GM19193 (cell line): Measurements from ENCODE around the gene SPPL3.

Experiments
- POLR2A ChIP-seq: IDR thresholded peaks from 4 replicates; pipeline ENCODE4 v1.6.1; 2011; ENCODE audit not compliant: insufficient read depth, insufficient read length; ENCODE audit errors: extremely low read depth

SPPL3 gene

DNA sequence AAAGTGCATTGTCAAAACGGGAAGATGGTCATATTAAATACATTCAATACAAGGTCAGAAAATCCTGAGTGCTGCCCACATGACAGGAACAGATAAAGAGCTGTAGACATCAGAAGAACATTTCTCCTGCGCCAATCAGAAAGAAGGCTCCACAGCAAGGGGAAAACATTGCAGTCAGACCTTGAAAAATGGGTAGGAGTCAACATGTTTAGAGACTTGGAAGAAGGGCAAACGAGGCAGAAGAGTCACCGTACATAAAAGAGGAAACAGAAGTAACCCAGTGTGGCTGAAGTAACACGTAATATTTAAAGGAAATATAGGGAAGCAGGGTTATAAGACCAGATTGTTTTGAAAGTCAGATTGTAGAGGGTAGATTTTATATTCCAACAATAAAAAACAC is 11.9 kb downstream of the SPPL3 start:
- TF ChIP-seq POLR2A, result no peak

DNA sequence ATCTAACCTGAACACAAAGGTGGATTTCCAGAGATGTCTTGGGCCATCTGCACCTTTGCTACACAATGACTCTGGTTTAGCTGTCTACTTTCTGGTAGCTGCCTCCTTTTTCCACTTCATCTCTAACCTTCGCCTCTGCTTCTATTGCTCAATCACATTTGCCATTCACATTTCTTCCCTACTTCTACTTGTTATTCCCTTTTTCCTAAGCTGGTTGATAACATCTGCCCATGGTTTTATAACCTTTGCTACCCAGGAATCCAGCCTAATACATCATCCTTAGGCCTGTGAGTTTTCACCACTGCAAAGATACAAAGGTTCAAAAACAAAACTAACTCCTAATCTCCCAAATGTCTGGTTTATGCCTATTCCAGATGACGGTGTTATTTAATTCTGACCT is 13.2 kb downstream of the SPPL3 start:
- TF ChIP-seq POLR2A, result no peak

DNA sequence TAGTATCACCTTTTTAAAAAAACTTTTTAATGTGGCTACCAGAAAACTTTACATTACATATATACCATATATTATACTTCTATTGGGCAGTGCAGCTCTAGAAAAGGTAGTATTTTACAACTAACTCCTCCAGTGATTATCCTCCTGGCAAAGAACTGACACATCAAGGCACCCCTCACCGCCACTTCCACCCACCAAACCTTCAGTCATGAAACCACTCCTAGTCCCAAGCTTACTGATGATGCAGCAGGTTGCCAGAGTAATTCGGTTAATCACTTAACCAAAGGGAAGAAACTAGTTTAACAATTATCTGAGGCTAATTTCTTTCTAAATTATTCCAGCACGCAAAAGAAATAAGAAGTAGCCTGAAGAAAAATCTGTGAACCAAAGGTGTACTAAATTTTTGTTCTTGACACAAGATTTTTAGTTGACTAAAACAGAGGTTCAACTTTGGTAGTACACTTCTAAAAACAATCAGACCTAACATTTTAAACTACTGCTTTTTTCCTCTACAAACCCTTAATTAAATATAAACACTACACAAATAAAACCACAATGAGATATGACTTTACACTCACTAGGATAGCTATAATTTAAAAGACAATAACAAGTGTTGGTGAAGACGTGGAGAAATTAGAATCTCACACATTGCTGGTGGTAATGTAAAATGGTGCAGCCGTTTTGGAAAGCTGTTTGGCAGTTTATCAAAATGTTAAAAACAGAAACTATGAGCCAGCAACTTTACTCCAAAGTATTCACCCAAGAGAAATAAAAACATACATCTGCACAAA is 16.7 kb downstream of the SPPL3 start:
- TF ChIP-seq POLR2A, result no peak

DNA sequence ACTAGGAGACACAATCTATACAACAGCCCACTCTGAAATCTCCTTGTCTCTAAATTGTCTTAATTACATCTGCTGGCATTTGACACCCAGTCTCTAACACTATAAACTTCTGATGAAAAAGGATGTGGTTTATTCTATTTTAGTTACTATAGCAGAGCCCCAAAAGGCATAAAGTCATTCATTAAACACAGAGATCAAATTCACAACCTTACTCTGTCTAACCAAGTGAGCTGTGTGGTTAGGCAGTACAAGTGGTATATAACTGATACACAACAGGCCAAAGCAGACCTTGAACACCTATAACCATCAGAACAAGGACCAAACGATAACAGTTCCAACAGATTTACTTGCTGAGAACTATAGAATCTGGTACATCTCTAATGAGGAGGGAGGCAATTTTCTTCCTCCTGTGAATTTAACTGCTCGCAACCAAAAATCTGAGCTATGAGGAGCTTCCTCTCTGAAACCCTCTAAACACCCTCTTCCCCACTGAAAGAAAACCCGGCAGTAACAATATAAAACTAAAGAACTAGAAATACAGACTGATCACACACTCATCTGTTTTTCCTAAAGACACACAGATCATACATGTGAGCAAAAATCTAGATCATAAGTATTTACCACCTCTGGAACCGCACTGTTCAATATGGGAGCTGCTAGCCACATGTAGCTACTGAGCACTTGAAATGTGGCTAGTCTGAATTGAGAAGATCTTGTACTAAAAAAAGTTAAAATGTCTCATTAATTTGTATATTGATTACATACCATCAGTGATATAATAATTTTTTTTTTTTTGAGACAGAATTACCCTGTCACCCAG is 17.7 kb downstream of the SPPL3 start:
- TF ChIP-seq POLR2A, result no peak

DNA sequence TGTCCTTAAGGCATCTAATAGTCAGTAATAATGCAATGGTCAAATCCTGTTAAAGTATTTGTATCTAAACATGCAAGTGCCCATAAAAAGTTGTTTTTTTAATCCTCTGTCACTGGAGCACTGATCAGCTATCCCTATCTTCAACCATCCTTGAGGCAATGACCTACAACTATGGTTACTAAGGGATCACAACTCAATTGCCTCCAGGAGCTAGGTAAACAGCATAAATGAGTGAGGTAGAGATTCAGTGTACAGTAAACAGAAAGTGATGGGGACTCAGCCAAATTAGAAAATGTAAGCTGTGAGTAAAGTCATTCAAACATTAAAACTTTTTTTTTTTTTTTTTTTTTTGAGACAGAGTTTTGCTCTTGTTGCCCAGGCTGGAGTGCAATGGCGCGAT is 18.6 kb downstream of the SPPL3 start:
- TF ChIP-seq POLR2A, result no peak

DNA sequence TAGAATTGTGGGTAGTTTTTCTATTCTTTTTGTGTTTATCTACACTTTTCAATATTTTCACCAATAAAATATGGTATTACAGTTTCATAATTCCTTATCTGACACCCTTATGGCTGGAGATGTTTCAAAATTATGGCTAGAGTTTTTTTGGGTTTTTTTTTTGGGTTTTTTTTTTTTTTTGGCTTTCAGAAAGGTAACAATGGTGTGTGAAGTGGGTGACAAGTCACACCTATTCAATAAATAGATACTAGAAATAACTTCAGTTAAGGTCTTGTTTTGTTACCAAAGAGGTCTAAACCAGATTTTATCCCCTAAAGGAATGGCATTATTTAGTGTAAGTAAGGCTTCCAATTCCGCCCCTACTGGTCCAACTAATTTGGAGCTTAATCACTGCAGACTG is 19.5 kb downstream of the SPPL3 start:
- no peak for TF ChIP-seq POLR2A

DNA sequence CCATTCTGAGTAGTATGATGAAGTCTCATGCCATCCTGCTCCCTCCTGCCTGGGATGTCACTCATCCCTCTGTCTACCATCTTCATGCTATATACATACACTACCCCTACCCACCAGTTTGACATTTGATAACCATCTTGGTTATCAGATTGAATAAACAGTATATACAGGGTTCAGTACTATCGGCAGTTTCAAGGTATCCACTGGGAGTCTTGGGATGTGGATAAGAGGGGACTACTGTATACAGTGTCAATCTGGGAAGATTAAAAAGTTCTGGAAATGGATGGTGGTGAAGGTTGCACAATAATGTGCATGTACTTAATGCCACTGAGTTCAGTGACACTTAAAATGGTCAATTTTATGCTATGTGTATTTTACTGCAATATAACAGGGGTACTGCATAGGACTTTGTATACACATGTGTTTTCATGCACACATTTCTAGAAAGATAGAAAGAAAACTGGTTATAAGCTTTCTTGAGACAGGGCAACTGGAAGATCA is 22.1 kb downstream of the SPPL3 start:
- TF ChIP-seq POLR2A, result no peak

DNA sequence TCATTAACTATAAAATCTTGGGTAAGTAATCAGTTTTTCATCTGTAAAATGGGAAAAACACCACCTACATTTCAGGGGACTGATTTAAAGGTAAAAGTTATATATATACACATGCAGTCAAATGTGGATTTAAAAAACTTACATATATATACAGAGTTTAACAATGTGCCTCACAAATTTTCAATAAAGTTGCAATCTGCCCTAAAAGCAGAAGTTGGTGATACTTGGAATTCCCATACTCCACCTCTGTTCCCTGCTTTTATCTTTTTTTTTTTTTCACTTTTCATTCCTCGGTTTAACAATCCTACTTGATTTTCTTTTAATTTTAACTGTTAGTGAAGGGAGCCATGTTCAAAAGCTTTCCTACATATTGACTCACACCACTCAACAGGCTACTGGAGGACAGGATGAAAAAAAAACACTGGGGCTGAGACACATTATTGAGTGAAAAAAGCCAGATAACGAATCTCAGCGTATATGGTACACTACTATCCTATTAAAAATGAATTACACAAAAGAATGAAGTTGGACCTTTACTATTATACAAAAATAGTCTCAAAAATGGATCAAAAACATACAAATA is 24.3 kb downstream of the SPPL3 start:
- no peak for TF ChIP-seq POLR2A

DNA sequence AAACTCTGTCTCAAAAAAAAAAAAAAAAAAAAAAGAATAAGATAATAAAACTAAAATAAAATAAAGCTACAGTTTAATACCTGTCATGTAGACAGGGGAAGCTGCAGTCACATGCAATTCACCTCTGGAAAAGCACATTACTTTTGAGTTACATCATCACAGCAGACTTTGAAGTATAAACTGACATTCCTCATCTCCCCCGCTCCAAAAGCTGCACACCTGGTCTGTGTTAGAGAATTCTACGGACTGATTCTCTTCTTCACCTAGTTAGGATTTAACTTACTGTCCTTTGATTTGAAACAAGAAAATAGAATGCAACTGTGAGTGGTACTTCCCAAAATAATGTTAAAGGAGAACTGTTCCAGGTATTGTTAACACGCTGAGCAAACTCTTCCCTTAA is 25.1 kb downstream of the SPPL3 start:
- no peak for TF ChIP-seq POLR2A

DNA sequence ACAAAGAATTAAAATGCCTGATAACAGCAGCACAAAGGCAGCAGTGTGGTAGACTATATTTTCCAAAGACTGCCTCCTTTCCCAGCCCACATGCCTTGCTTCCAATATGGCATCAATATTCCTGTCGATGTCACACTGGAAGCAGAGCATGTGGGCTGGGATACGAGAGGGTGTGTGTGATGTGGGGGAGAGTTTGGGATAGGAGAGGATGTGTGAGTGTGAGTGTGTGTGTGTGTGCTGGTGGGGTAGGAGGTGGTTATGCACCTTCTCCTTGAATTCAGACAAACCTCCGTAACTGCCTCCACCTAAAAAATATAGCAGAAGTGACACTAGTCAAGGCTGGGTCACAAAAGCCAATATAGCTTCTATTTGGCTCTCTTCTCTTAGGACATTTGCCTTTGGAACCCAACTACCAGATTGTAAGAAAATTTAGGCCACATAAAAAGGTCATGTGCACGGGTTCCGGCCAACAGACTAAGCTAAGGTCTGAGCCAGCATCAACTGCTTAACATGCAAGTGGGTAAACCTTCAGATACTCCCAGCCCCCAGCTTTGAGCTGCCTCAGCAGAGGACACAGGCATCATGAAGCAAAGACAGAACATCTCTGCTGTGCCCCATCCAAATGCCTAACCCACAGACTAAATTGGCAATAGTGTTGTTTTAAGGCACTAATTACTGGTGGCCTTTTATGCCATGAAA is 29.5 kb downstream of the SPPL3 start:
- TF ChIP-seq POLR2A, result no peak

DNA sequence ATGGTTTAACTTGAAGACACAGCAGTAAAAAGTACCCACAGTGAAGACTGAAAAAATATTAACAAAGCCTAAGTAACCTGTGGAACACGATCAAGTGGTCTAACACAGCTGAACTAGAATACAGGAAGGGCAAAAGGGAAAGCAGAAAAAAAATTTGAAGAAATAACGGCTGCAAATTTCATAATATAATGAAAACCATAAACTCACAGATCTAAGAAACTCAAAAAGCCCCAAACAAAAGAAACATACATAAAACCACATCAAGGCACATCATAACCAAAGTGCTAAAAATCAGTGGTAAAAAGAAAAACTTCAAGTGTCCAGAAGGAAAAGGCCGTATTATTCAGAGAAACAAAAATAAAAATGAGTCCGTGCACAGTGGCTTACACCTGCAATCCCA is 30.9 kb downstream of the SPPL3 start:
- TF ChIP-seq POLR2A, result no peak

DNA sequence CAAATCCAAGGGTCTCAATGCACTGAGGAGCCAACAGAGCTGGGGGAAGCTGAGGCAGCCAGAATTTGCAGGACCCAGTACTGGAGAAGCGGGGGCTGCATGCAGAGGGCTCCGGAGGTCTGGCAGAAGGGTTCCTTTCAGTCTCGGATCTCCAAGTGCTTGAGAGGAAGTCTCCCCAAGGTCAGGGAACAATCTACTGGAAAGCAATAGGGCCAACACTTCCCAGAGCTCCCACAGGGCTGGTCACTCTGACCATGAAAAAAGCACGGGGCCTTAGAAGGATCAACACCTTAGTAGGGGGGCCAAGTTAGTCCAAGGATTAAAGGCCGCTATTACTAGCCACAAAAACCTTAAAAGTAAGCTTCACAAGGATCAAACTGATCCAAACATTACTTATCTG is 31.7 kb downstream of the SPPL3 start:
- TF ChIP-seq POLR2A, result no peak

DNA sequence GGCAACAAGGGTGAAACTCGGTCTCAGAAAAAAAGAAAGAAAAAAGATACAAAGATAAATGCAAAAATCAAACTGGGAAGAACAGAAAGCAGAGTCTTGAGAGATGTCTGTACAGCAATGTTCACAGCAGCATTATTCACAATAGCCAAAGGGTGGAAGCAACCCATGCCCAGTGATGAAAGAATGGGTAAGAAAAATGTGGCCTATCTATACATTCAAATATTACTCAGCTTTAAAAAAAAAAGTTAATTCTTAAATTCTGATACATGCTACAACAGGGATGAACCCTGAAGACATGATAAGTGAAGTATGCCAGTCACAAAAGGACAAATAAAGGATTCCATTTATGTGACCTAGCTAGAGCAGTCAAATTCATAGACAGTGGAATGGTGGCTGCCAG is 33.7 kb downstream of the SPPL3 start:
- no peak for TF ChIP-seq POLR2A

DNA sequence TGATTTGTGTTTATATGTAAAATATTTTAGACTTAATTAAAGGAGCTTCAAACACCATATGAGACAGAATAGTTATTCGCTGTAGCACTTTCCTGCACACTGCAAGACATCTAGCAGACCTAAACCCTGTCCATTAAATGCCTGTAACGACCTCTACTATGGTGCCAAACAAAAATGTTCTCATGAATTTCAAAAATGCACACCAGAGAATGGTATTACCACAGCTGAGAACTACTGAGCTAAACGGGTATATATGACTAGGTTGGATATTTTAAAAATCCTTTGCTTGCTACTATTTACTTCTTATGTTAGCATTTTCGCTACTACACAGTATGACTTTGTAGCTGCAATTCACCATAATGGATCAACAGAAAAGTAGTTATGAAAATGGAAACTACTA is 34.8 kb downstream of the SPPL3 start:
- TF ChIP-seq POLR2A, result no peak

DNA sequence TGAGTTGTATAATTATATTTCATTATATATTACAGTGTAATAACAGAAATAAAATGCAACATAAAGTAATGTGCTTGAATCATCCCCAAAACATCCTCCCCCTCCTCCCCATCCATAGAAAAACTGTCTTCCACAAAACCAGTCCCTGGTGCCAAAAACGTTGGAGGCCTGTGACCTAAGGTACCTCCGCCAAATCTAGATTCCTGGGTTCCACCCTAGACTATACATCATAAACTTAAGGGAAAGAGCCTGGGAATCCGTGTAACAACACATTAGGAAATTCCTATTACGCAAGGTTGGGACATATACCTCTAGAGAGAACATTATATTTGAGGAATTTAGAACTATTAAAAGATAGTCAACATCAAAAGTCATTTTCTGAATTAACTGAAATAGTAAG is 38.0 kb downstream of the SPPL3 start:
- TF ChIP-seq POLR2A, result no peak
